ENCODE data around the gene TTC7B.

TTC7B gene

DNA sequence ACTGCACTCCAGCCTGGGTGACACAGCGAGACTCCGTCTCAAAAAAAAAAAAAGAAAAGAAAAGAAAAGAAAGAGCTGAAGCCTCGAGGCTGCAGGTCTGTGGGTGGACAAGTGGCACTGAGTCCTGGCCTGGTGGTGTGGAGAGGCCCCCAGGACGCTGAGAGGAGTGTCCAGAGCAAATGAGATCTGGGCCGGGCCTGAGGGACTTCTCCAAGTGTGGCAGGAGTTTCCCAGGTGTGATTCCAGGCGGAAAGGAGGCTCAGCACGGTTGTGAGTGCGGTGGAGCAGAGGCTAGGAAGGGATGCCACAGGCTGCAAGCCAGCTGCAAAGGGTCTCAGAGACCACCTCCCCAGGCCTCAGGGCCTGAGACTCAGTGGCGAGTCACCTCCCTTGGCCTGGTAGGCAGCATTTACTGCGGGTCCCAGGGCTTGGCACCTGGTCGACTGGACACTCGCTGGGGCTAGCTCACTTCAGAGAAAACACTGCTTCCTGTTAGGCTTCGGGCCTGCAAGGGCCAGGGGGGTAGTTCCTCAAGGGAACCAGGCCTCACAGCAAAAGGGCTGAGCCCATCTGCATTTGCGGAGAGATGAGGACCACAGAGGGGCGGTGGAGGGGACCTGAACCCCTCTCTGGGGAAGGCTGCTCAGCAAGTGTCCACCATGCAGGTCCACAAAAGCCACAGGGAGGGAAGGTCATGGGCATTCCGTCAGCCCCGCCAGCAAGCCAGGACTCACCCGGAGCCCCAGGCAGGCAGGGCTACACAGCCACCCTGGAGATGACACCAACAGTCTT lies 11.7 kb downstream of the TTC7B start:
- DNase-seq, result no peak

DNA sequence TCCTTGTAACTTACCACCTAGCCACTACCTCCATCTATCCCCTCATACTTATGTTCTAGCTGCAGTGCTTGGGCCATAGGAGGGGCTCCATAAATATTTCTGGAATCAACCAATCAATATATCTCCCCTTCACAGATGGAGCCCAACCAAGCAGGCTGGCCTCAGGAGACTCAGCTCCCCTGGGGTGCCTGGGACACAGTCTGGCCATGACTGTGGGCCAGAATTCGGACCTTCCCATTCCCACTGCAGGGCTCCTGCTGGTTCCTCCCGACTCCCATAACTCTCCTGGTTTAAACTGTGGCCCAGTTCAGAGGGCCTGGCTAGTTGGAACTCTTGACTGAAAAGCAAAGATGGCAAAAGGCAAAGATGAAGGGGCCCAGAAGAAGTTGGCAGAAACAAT lies 13.0 kb downstream of the TTC7B start:
- DNase-seq, result no peak

DNA sequence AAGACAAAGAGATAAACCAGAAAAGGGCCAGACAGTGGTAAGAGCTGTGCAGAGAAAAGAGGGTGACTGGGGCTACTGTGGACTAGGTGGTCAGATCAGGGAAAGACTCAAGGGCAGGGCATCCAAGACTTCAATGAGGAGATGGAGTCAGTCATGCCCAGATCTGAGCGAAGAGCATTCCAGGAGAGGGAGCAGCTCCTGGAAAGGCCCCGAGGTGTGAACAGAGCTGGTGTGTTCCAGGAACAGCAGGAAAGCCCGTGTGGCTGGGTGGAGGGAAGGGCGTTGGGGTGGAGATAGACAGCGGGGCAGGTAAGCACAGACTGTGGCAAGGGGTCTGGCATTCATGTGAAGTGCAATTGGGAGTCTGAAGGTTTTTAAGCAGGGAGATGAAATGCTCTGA lies 16.8 kb downstream of the TTC7B start:
- no peak for DNase-seq

DNA sequence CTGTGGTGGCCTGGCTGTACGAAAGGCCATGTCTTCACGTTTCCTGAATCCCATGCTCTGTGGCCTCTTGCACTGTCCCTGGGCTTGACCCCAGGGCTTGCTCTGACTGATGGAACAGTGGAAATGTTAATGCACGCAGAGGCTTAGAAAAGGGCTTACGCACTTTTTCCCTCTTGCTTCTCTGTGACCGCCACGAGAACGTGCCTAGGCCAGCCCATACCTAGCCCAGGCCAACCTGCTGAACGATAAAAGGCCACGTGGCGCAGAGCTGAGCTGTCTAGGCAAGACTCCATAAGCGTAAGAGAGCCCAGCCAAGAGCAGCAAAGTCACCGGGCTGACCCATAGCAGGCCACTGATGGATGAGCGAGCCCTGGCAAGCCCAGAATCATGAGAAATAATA lies 18.3 kb downstream of the TTC7B start:
- DNase-seq, result no peak

DNA sequence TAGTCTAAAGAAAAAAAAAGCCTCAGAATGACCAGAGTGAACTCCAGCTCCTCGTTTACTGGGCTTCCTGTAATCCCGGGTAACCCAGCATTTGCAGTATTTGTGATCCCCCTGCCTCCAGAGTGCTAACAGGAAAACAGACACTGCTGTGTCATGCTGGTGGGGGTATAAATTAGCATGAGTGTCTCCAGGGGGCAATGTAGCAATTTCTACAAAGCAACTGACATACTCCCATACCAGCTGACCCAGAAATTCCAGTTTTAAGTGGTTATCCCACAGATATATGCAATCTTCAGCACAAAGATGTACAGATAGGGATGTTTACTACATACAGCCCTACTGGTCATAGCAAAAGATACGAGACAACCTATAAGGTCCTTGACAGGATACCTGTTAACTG lies 18.8 kb downstream of the TTC7B start:
- DNase-seq, result no peak

DNA sequence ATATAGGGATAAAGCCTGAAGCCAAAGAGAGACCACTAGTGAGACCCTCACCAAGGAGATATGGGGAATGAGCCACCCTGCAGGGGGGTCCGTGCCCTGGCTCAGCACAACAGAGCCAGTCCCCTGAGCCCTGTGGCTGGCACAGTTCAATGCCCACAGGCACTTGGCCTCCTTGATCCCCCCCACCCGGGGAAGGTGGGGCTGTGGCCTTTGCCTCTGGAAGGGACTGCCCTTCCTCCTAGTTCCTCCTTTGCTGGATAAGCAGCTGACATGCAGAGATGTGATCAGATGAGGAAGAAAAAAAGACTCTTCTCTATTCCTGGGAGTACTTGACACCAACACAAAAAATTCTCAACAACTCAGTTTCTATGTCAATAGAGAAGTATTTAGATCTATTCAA lies 19.9 kb downstream of the TTC7B start:
- no peak for DNase-seq

DNA sequence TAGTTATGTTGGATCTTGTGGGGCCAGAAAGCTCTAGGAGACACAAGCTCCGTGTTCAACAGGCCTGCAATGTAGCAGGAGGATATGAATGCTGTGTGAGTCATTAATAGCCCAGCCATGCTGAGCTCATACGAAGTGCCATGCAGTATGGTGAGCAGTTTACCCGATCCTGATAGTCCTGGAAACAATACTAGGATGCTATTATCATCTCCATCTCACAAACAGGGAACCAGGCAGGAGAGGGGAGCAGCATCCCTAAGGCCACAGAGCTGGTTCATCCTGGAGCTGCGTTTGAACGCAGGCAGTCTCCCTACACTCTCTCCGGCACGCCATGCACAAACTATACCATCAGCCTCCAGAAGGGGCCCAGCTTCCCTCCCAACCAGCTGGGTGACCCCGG lies 20.5 kb downstream of the TTC7B start:
- no peak for DNase-seq

DNA sequence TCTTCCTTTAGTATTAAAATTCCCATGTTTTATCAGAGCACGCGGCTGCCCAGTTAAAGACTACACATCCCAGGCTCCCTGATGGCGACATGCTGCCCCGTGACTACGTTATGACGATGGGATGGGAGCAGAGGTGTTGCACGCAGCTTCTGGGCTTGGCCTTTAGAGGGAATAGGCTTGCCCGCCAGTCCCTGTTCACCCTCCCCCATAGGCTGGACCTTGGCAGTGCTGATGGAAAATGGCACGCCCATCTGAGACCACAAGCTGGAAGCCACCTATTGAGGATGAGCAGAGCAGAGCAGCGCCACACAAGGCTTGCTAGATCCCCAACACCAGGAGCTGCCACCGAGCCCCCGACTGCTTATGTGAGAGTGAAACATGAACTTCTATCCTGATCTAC lies 24.7 kb downstream of the TTC7B start:
- DNase-seq, result no peak

DNA sequence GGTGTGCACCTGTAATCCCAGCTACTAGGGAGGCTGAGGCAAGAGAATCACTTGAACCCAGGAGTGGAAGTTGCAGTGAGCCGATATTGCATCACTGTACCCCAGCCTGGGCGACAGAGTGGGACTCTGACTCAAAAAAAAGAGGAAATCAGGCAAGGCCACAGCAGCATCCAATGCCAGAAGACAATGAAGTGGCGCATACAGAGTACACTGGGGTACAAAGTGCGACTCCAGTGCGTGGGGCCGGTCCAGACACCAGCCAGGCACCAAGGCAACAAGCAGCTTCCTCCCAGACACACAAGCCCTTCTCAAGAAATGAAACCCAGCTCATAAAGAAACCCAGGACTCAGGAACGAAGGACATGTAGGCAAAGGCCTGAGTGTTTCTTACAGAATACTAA lies 28.2 kb downstream of the TTC7B start:
- no peak for DNase-seq

DNA sequence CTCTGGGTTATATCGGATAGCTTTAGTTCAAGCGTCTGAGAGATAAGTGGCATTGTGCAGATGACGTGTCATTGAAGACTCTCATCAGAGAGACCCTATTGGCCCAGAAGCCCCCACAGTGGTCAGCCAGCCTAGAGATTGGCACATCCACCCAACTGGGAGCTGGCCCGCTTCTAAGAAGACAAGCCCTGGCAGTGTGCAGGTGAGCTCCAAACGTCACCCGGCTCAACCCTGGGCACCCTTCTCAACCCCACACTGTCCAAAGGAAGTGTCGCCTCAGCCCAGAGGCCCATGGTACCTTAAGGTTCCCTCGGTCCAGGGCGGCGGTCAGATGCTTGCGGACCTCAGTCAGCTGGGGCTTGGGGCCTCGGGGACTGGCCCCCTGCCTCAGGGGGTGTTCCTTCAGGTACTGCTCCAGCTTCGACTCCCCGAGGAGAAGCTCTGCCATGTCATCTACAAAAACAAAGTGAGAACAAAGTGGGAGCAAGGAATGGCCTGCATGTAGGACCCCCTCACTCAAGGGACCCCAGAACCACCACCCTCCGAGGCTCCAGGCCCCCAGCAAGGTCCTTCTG lies 30.3 kb downstream of the TTC7B start:
- DNase-seq, result no peak

DNA sequence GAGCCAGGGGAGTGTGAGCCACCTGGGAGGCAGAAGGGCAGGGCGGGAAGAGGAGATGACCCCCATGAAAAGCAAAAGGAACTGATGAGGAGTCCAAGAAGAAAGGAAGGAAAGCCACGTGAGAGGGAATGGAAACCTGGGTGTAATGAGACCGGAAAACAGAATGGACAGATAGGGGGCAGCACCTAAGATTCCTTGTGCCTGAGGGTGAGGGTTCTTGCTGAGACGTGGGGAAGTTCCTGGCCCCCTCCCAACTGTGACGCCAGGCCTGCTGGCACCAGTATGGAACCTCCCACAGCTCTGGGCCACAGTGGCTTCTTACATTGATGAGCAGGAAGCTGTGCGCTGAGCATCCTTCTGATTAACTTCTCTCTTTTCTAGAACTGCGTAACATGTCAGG lies 30.8 kb downstream of the TTC7B start:
- no peak for DNase-seq

DNA sequence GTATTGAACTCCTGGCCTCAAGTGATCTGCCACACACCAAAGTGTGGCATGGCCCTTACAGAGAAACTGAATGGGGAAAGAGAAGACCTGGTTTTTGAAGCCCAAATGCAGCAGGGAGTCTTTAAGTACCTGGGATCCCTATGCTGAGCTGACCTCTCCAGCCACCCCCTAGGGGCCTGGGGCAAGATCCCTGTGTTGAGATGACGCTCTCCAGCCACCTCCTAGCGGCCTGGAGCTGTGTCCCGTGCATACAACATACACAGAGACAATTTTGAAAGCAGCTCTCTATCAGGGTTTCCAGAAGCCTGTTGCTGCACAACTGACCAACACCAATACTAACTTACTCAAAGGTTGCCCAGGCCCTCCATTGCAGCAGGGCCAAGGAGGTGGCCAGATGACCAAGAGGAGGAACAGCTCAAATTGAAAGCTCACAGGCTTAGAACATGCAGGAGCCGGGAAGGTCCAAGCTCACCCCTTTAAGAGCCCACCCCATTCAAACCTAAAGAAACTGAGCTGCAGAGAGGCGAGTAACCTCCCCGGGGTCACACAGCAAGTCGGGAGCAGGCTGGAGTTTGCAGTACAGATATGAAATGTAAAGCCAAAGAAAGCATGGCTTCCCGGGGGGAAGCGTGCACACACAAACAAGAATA lies 31.5 kb downstream of the TTC7B start:
- no peak for DNase-seq

DNA sequence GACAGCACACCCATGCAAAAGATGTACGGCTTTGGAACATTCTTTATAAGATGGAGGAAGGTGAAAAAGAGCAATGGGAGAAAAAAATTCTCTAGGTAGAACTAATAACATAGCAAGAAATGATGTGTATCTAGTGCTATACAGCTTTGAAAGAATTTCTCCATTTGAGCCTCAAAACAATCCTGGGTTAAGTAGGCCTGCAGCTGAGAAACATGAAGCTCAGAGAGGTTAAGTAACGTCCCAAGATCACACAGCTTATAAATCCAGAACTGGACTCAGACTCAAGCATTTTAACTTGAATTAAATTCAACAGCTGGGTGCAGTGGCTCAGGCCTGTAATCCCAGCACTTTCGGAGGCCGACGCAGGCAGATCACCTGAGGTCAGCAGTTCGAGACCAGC lies 32.9 kb downstream of the TTC7B start:
- DNase-seq, result no peak

DNA sequence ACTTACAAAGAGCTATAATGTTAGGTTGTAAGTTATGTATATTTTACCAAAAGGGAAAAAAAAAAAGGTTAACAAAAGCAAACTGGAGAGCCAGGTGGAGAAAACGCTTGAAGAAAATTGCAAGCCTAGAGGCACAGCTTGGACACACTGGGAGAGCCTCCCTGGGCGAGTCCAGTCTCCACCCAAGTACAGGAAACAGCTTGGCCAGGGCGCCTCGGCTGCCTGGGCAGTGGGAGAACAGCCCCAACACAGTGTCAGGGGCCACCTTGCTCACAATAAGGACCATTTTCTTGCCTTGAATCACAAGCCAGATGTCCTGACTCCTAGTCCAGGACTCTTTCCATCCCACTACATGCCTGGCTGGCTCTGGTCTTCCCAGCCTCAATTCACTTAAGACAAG lies 33.3 kb downstream of the TTC7B start:
- DNase-seq, result no peak

DNA sequence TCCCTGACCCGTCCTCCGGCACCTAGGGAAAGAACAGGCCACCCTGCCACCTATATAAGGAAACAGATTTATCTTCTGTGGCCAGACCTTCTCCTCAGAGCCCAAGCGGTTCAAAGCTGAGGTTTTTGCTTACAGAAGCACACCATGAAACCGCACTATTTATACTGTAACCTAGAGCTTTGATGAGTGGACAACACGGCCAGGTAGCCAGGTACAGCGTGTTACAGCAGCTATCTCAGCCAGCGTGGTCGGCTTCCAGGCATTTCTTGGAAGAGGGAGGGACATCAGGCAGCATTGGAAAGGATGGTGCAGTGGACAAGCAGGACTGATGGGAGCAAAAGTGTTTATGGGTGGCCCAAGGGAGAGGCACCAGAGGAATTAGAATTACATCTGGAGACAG lies 34.4 kb downstream of the TTC7B start:
- no peak for DNase-seq

DNA sequence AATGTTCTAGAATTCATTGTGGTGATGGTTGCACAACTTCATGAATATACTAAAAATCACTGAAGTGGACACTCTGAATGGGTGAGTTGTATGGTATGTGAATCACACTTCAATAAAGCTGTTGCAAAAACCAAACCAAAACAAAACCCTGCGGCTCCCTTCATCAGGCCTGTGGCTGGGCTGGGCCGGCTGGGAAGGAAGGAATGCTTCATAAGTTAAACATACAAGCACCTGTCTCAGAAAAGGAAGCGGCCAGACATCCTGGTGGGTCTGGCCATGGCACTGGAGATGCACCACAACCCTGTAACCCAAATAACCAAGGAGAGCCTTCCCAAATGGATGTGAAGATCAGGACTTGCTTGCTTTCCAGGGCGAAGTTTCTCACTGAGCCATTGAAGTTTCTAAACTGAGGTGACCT lies 34.9 kb downstream of the TTC7B start:
- DNase-seq, result no peak

DNA sequence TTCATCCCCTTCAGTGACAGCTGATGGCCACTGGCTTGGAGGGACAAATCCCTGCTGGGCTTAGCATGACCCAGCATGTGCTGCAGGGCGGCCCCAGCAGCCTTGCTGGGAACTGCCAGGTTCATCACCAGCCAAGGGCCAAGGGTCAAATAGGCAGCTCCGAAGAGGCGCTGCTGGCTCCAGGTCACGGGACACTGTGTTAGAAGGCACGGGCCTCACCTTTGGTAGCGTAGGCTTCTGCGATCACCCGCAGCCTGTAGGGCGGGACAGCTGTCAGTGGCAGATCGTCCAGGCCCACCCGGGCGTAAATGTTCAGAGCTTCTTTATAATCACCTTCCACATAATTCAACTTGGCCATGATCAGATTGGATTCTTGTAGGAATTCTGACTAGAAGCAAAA lies 35.7 kb downstream of the TTC7B start:
- DNase-seq, result no peak

DNA sequence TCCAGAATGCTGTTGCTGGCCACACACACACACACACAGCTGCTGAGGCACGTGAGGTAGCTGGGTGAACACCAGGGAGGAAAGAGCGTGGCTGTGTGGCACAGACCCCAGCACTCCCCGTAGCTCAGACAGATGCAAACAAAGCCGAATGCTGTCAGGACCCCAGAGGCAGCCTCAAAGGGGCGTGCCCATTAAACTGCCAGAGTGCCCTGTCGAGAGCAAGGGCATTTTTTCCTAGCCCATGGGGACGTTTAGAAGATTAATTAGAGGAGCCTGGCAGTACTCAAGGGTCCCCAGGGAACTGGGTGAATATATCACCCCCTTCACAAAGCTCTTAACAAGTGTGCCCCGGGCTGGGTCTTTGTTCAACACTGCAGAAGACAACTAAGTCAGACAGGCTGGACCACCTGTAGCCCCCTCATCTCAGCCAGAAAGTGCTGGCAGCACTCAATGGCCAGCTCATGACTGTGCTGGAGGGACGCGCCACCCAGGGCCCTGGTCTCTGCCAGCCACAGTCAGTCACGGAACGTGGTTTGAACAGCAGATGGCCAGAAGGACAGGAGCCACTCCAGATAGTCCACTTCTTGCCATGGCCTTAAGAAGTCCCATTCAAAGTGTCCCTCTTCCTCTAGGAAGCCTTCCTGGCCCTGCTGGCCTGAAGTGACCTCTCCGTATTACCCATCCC lies 37.5 kb downstream of the TTC7B start:
- no peak for DNase-seq

DNA sequence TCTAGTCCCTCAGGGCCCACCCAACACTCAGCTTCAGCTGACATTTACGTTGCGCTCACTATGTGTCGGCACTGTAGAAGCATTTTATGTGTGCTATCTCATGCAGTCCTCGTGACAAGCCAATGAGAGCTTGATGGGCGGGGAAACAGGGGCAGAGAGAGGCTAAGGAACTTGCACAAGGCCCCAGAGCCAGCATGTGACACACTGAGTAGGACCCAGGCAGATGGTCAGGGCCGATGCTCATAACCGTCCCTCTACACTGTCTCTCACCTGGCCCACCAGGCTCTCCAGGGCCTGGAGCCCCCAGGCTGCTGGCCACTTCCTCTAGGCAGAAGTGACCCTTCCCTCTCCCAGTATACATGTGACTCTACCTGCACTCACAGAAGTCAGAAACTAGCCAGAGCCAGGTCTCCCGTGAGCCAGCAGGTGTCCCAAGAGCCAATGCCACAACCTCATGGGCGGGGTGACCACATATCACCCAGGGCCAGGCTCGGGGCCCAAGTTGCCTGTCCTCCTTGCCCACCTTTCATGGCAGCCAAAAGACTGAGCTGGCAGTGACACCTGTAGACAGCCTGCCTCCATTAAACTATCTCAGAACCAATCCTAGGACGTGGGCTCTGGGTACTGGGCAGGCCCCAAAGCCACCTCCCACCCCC lies 38.3 kb downstream of the TTC7B start:
- no peak for DNase-seq

DNA sequence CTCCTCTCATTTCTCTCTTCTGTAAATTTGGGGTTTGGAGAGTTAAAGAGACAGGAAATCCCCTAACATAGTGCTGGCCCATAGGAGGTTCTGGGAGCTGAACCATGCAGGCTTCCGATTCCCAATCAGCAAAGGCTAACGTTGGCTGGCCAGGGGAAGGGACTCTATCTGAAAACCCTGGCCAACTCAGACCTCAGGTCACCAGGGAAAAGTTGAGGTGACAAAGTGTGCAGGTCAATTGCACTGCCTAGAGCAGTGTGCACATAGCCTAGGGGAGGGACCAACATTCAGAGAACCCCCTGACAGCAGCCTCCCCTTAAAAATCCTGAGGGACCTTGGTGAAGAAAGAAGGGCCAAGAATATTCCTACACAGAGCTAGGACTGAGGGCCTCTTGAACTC lies 38.9 kb downstream of the TTC7B start:
- DNase-seq, result no peak

DNA sequence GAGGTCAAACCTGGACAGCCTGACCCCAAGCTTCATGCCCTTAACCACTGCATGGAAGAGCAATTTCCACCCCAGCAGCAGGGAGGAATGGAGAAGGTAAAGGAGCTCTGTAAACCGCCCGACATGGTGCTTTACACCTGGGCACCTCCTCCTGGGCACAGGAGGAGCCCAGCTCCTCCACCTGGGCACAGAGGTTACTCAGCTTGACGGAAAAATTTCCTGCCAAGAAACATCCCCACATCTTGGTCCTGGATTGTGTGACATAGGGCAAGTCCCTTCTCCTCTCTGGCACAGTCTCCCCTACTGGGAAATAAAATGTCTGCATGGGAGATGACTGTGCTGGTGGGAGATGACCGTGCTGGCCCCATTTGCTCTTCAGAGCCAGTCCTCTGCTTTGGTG lies 40.8 kb downstream of the TTC7B start:
- no peak for DNase-seq

DNA sequence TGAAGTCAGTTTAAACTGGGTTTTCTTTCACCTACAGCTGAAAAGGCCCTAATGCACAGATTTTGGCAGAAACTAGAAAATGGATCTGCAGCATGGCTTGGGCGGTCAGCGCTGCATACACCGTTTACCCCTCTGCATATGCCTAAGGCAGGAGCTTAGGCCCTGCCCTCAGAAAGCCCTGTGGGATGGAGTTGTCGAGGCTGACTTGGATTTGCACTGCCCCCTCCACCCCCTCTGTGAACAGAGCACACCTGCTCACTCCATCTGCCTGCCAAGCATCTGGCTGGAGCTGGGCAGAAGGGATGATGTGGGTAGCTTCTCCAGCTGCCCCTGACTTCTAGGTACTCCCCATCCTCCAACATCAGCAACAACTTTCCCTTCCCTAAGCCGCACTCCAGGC lies 41.9 kb downstream of the TTC7B start:
- DNase-seq, result no peak

DNA sequence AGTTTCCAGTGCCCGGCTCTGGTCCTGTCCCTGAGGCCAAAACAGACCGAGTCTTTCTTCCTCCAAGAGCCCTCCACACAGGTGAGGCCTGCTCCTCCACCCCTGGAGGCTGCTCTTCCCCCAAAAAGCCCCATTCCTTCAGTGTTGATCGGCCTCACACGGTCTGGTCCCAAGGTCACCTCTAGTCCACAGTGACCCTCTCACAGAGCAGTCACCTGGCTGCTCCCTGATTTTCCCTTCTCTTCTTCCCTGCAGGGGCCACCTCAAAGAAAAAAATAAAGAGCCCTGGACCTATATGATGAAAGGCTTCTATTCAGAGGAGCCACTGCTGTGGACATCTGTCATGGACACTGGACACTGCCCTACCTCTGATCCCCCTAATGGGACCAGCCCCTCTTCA lies 42.5 kb downstream of the TTC7B start:
- no peak for DNase-seq

DNA sequence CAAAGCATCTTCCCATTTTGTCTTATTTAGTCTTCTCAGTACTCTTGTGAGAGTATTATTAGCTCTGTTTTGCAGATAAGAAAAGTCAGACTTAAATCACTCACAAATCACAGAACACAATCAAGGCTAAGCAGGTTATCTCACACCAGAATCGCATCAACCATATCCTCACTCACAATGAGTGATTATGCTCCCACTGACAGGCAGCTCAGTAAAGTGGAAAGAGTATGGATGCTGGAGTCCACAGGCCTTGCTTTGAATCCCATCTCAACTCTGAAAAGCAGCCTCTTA lies 43.1 kb downstream of the TTC7B start:
- DNase-seq, result no peak

All from activated naive CD4-positive, alpha-beta T cell treated with anti-CD3 and anti-CD28 coated beads, Interleukin-2, amount 50 U/mL, for 16 hours (primary cell).